Thoracic aorta (tissue), 2 donors: ENCODE measurements around the gene RCAN1. TPM values are rescaled to one million over a fixed set of nuclear protein-coding genes. Genes with fewer than 3 reads are reported as not detected.

Source experiments
- ATAC-seq: fragments of 150-250 bp; one replicate; pipeline ENCODE4 v1.8.0; 2017; ENCODE audit warnings: low read depth; ENCODE audit not compliant: insufficient number of reproducible peaks, low FRiP score
- DNase-seq: peaks from one replicate; pipeline ENCODE4 v3.0.0-alpha.2; 2020; ENCODE audit warnings: low spot score
- H3K27ac ChIP-seq, 2 donors: fragments of 200-600 bp; sonication (generic); 1 replicate in 1 of 2; 2 replicates in 1 of 2; pipeline ENCODE4 v1.5.1; 2016; ENCODE audit warnings: mild to moderate bottlenecking in 2 of 2, moderate library complexity in 2 of 2
- H3K27me3 ChIP-seq: fragments of 200-600 bp; sonication (generic); replicated peaks from 2 replicates; pipeline ENCODE4 v1.6.0; 2016; ENCODE audit warnings: mild to moderate bottlenecking; ENCODE audit not compliant: insufficient read depth
- H3K36me3 ChIP-seq: fragments of 200-600 bp; sonication (generic); one replicate; pipeline ENCODE4 v1.5.1; 2016
- H3K4me1 ChIP-seq, 2 donors: fragments of 200-600 bp; sonication (generic); 1 replicate in 1 of 2; 2 replicates in 1 of 2; pipeline versions ENCODE4 v1.5.1 to v1.6.0; 2016; ENCODE audit warnings: low read depth in 2 of 2, mild to moderate bottlenecking in 1 of 2; ENCODE audit not compliant: control insufficient read depth in 1 of 2
- H3K4me3 ChIP-seq: fragments of 200-600 bp; sonication (generic); 2 replicates; pipeline ENCODE4 v1.5.1; 2016; ENCODE audit warnings: mild to moderate bottlenecking
- H3K9me3 ChIP-seq: fragments of 200-600 bp; sonication (generic); 2 replicates; pipeline ENCODE4 v1.5.1; 2016
- CTCF ChIP-seq: fragments of 200-600 bp; sonication (generic); IDR thresholded peaks from one replicate; pipeline ENCODE4 v1.5.1; 2019; ENCODE audit warnings: antibody characterized with exemption
- total RNA-seq, 2 donors: library from RNA; depleted of rRNA; stranded (reverse); fragments of >200 nt; gene quantifications; one replicate each; pipeline versions ENCODE4 v1.1.0 to v1.2.3, GENCODE V29; 2016

The RCAN1 gene
- total RNA-seq, 2 donors from 2014 or later: 39.3 to 45.2 TPM

GRCh38 chr21:34593423-34593822 lies 21.5 kb downstream of the RCAN1 start:
- TF ChIP-seq CTCF: no peak
- Histone ChIP-seq H3K36me3 (no peaks in the 10 kb centered on the region), H3K27me3 (no peaks in the 10 kb centered on the region), H3K27ac (no peak overlapping the region), H3K4me1 (peaks cover 5 to 22% of the 10 kb centered on the region in 2 donors), H3K4me3 (no peak overlapping the region), H3K9me3 (no peaks in the 10 kb centered on the region)
- ATAC-seq (no peak), DNase-seq (no peak)

GRCh38 chr21:34592120-34592955 lies 22.6 kb downstream of the RCAN1 start:
- ATAC-seq (no peak), DNase-seq (no peak)
- Histone ChIP-seq H3K36me3 (no peaks in the 10 kb centered on the region), H3K4me1 (peaks cover 5 to 22% of the 10 kb centered on the region in 2 donors), H3K9me3 (no peaks in the 10 kb centered on the region), H3K4me3 (peak overlapping the region; percentile 62), H3K27me3 (no peaks in the 10 kb centered on the region), H3K27ac (peak overlapping the region in 1 of 2 donors; percentile 0)
- no peak for TF ChIP-seq CTCF

- DNase-seq: no peak
- no peak overlapping the region for H3K27ac ChIP-seq
- no peak for ATAC-seq
These were observed 24.4 kb downstream of the RCAN1 start for GRCh38 chr21:34590520-34590919.

GRCh38 chr21:34589511-34590282 lies 25.2 kb downstream of the RCAN1 start:
- Histone ChIP-seq H3K27ac (no peak overlapping the region), H3K4me1 (peaks cover 5 to 22% of the 10 kb centered on the region in 2 donors), H3K4me3 (no peak overlapping the region), H3K27me3 (no peaks in the 10 kb centered on the region), H3K9me3 (no peaks in the 10 kb centered on the region), H3K36me3 (no peaks in the 10 kb centered on the region)
- no peak for TF ChIP-seq CTCF
- ATAC-seq (no peak), DNase-seq (no peak)

More at GRCh38 chr21:34590520-34590919, 24.4 kb downstream of the RCAN1 start:
- H3K27me3 ChIP-seq: no peaks in the 10 kb centered on the region
- peaks cover 5 to 22% of the 10 kb centered on the region in 2 donors for H3K4me1 ChIP-seq
- H3K36me3 ChIP-seq: no peaks in the 10 kb centered on the region
- no peak overlapping the region for H3K4me3 ChIP-seq
- no peaks in the 10 kb centered on the region for H3K9me3 ChIP-seq
- no peak for TF ChIP-seq CTCF

- no peaks in the 10 kb centered on the region for H3K36me3 ChIP-seq
- peaks cover 6 to 56% of the 10 kb centered on the region in 2 donors for H3K4me1 ChIP-seq
- H3K27me3 ChIP-seq: no peaks in the 10 kb centered on the region
- H3K9me3 ChIP-seq: no peaks in the 10 kb centered on the region
- TF ChIP-seq CTCF: no peak
- no peak for ATAC-seq
- peak overlapping the region; percentile 15 to 51 for H3K27ac ChIP-seq
- no peak overlapping the region for H3K4me3 ChIP-seq
- DNase-seq: no peak
These were observed 30.9 kb downstream of the RCAN1 start for GRCh38 chr21:34583926-34584563.
